Activated T-helper 2 cell treated with anti-CD3 and anti-CD28 coated beads, Interferon-gamma antibody, Interleukin-2, Interleukin-4, amounts not matched to agents 10 μg/mL and 5 μg/mL and 100 μg/mL, durations not matched to agents 14 hours and 24 hours and 36 hours (primary cell): ENCODE results near the gene PPP2R5B. TPM values are rescaled to one million over a fixed set of nuclear protein-coding genes. Genes with fewer than 3 reads are reported as not detected.

Source experiments
- total RNA-seq: library from RNA; stranded (reverse); gene quantifications from 2 replicates; pipeline ENCODE4 v1.2.3, GENCODE V29; 2022

The PPP2R5B gene
- total RNA-seq, 1 donor from 2014 or later = 13.6 TPM

Other genes with a start within 250 kb of the PPP2R5B start
- gene NRXN2, start 201.5 kb upstream of the PPP2R5B start, total RNA-seq = 0.05 TPM in 1 of 2 replicates, not detected in the other
- gene RASGRP2, start 180.5 kb upstream of the PPP2R5B start, total RNA-seq = 19.6 and 20.9 TPM in 2 replicates
- 1.9 and 2.0 TPM in 2 replicates for gene PYGM, start 164.7 kb upstream of the PPP2R5B start, total RNA-seq
- 460 and 461 TPM in 2 replicates for gene SF1, start 146.1 kb upstream of the PPP2R5B start, total RNA-seq
- 72.1 and 77.5 TPM in 2 replicates for gene MAP4K2, start 121.5 kb upstream of the PPP2R5B start, total RNA-seq
- 46.2 and 47.2 TPM in 2 replicates for gene MEN1, start 114.1 kb upstream of the PPP2R5B start, total RNA-seq
- 0.07 and 0.32 TPM in 2 replicates for gene CDC42BPG, start 80.0 kb upstream of the PPP2R5B start, total RNA-seq
- gene EHD1, start 46.1 kb upstream of the PPP2R5B start, total RNA-seq = 107 TPM in 2 replicates
- 20.7 and 26.1 TPM in 2 replicates for gene ATG2A, start 7.5 kb upstream of the PPP2R5B start, total RNA-seq
- not detected in 2 replicates for gene GPHA2, start 11.2 kb downstream of the PPP2R5B start, total RNA-seq
- not detected in 2 replicates for gene MAJIN, start 47.4 kb downstream of the PPP2R5B start, total RNA-seq
- gene BATF2, start 72.3 kb downstream of the PPP2R5B start, total RNA-seq = 0.09 and 0.16 TPM in 2 replicates
- 70.0 and 77.0 TPM in 2 replicates for gene ARL2, start 89.5 kb downstream of the PPP2R5B start, total RNA-seq
- 19.6 and 22.4 TPM in 2 replicates for gene SNX15, start 102.8 kb downstream of the PPP2R5B start, total RNA-seq
- gene SAC3D1, start 116.5 kb downstream of the PPP2R5B start, total RNA-seq = 17.0 and 18.6 TPM in 2 replicates
- 11.9 and 14.6 TPM in 2 replicates for gene NAALADL1, start 133.9 kb downstream of the PPP2R5B start, total RNA-seq
- 82.0 and 86.8 TPM in 2 replicates for gene CDCA5, start 159.4 kb downstream of the PPP2R5B start, total RNA-seq
- gene ZFPL1, start 159.5 kb downstream of the PPP2R5B start, total RNA-seq = 34.9 and 37.2 TPM in 2 replicates
- 121 and 133 TPM in 2 replicates for gene VPS51, start 171.5 kb downstream of the PPP2R5B start, total RNA-seq
- 34.4 and 36.9 TPM in 2 replicates for gene TM7SF2, start 187.2 kb downstream of the PPP2R5B start, total RNA-seq
- gene ZNHIT2, start 193.0 kb downstream of the PPP2R5B start, total RNA-seq = 11.3 and 12.8 TPM in 2 replicates
- 1,016 and 1,034 TPM in 2 replicates for gene FAU, start 197.4 kb downstream of the PPP2R5B start, total RNA-seq
- 66.6 and 67.1 TPM in 2 replicates for gene MRPL49, start 197.6 kb downstream of the PPP2R5B start, total RNA-seq
- gene SYVN1, start 209.8 kb downstream of the PPP2R5B start, total RNA-seq = 40.1 and 42.2 TPM in 2 replicates
- not detected in 2 replicates for gene SPDYC, start 245.5 kb downstream of the PPP2R5B start, total RNA-seq